Measurements from ENCODE around the gene SLX9.

The SLX9 gene

DNA sequence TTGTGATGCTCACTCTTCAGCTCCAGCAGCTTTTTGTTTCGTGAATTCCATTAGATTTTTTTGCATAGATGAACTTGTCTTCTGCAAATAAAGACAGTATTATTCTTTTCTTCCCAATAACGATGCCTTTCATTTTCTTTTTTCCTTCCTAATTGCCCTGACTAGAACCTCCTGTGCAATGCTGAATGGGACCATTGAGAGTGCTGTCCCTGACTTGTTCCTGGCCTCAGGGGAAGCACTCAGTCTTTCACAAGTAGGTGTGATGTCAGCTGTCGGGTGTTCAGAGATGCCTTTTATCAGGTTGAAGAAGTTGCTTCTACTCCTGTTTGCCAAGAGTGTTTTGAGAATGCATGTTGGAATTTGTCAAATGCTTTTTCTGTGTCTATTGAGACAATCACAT, 70.3 kb downstream of the SLX9 start:
- peaks cover 7% of the 10 kb centered on the region for H3K9me3 ChIP-seq (ENCODE audit: control insufficient read depth, low read length)
- H3K4me2 ChIP-seq (ENCODE audit: low read length, poor library complexity, severe bottlenecking): no peak overlapping the region
- H2AK5ac ChIP-seq (ENCODE audit: low read length, severe bottlenecking): no peak overlapping the region
- no peak overlapping the region for H3K27ac ChIP-seq (ENCODE audit: low read length, poor library complexity, severe bottlenecking)
- H2BK120ac ChIP-seq (ENCODE audit: low read depth, low read length): no peak overlapping the region
- no peak overlapping the region for H3K9ac ChIP-seq (ENCODE audit: low read length)
- no peak for DNase-seq
- no peak overlapping the region for H2BK5ac ChIP-seq (ENCODE audit: low read depth, low read length, poor library complexity, severe bottlenecking)
- H3K18ac ChIP-seq (ENCODE audit: low read depth in 1 of 2, low read length in 2 of 2): no peak overlapping the region
- no peak overlapping the region for H3K4ac ChIP-seq (ENCODE audit: low read depth in 1 of 2, low read length in 2 of 2)
- peaks cover 0 to 17% of the 10 kb centered on the region in 2 experiments for H3K27me3 ChIP-seq (ENCODE audit: control insufficient read depth in 1 of 2, insufficient read depth in 1 of 2, low read length in 2 of 2)
- H3K79me1 ChIP-seq (replicated peaks; ENCODE audit: low read length, poor library complexity, severe bottlenecking): no peaks in the 10 kb centered on the region
- no peak overlapping the region for H2AFZ ChIP-seq (ENCODE audit: low read depth, low read length)
- H3K4me3 ChIP-seq (ENCODE audit: insufficient read depth in 1 of 2, low read depth in 1 of 2, low read length in 2 of 2): no peak overlapping the region
- no peak overlapping the region for H4K8ac ChIP-seq (ENCODE audit: low read length)
- no peak overlapping the region for H3K23ac ChIP-seq (ENCODE audit: low read length in 2 of 2)
- no peak overlapping the region for H2BK12ac ChIP-seq (ENCODE audit: low read length in 2 of 2)
- WGBS: 85% methylated on average over 3 of the region's 3 CpGs
- no peak overlapping the region for H3K14ac ChIP-seq (ENCODE audit: low read length in 2 of 2)
- no peak overlapping the region for H2BK15ac ChIP-seq (ENCODE audit: low read depth, poor library complexity, severe bottlenecking)
- H3K4me1 ChIP-seq (ENCODE audit: control insufficient read depth, insufficient read depth, low read depth, low read length): peaks cover 32% of the 10 kb centered on the region
- no peaks in the 10 kb centered on the region for H3K36me3 ChIP-seq (ENCODE audit: control insufficient read depth in 1 of 2, insufficient read depth in 2 of 2, low read depth in 1 of 2, low read length in 2 of 2)
- H4K91ac ChIP-seq (ENCODE audit: low read length): no peak overlapping the region

DNA sequence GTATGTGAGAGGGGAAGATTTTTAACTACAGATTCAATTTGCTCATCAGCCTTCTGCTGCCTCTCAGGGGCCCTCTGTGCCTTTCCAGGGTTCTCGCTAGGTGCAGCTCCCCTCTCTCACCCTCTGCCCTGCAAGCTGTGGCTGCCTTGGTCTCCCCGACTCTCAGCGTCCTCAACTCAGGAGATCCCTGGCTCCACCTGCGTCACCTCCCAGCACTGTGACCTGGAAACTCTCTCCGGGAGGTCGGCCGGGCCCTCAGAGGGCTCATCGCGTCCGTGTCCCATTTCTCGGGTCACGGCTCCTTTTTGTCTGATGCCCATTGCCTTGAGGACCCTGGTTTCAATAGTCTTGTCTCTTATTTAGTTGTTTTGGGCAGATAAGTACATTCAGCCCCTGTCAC, 71.0 kb downstream of the SLX9 start:
- Histone ChIP-seq H3K27ac (ENCODE audit: low read length, poor library complexity, severe bottlenecking) (no peak overlapping the region), H2BK12ac (ENCODE audit: low read length in 2 of 2) (peak overlapping the region in 1 of 2 experiments; percentile 61), H3K27me3 (ENCODE audit: control insufficient read depth in 1 of 2, insufficient read depth in 1 of 2, low read length in 2 of 2) (peaks cover 0 to 22% of the 10 kb centered on the region in 2 experiments), H3K79me1 (replicated peaks; ENCODE audit: low read length, poor library complexity, severe bottlenecking) (no peaks in the 10 kb centered on the region), H3K36me3 (ENCODE audit: control insufficient read depth in 1 of 2, insufficient read depth in 2 of 2, low read depth in 1 of 2, low read length in 2 of 2) (no peaks in the 10 kb centered on the region), H2BK120ac (ENCODE audit: low read depth, low read length) (no peak overlapping the region), H2AFZ (ENCODE audit: low read depth, low read length) (no peak overlapping the region), H3K14ac (ENCODE audit: low read length in 2 of 2) (no peak overlapping the region), H3K23ac (ENCODE audit: low read length in 2 of 2) (no peak overlapping the region), H4K8ac (ENCODE audit: low read length) (no peak overlapping the region), H2AK5ac (ENCODE audit: low read length, severe bottlenecking) (peak overlapping the region; percentile 46), H2BK5ac (ENCODE audit: low read depth, low read length, poor library complexity, severe bottlenecking) (no peak overlapping the region), H3K9ac (ENCODE audit: low read length) (no peak overlapping the region), H3K4me2 (ENCODE audit: low read length, poor library complexity, severe bottlenecking) (no peak overlapping the region), H3K4me1 (ENCODE audit: control insufficient read depth, insufficient read depth, low read depth, low read length) (peaks cover 34% of the 10 kb centered on the region), H3K4ac (ENCODE audit: low read depth in 1 of 2, low read length in 2 of 2) (no peak overlapping the region), H3K18ac (ENCODE audit: low read depth in 1 of 2, low read length in 2 of 2) (no peak overlapping the region), H2BK15ac (ENCODE audit: low read depth, poor library complexity, severe bottlenecking) (no peak overlapping the region), H3K4me3 (ENCODE audit: insufficient read depth in 1 of 2, low read depth in 1 of 2, low read length in 2 of 2) (no peak overlapping the region), H3K9me3 (ENCODE audit: control insufficient read depth, low read length) (peaks cover 4% of the 10 kb centered on the region), H4K91ac (ENCODE audit: low read length) (no peak overlapping the region)
- WGBS: over 99% methylated on average over 10 of the region's 12 CpGs
- no peak for DNase-seq

DNA sequence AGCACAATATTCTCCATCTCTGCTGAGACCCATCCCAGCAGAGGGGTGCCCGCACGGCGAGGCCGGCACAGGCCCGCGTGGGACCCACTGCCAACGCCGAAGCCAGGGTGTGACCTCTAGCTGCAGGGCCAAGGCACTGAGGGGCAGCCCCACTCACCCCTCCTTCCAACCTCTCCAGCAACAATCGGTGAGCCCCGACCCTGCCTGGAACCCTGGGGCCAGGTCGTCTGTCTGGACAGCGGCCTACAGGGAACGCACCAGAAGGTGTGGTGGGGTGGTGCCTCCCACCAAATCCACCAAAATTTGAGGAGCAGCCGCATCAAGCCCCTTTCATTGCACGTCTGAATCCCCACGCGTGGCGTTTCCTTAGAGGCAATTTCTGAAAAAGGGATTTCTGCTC, 71.6 kb downstream of the SLX9 start:
- Histone ChIP-seq H3K4ac (ENCODE audit: low read depth in 1 of 2, low read length in 2 of 2) (no peak overlapping the region), H3K27me3 (ENCODE audit: control insufficient read depth in 1 of 2, insufficient read depth in 1 of 2, low read length in 2 of 2) (peaks cover 0 to 22% of the 10 kb centered on the region in 2 experiments), H3K36me3 (ENCODE audit: control insufficient read depth in 1 of 2, insufficient read depth in 2 of 2, low read depth in 1 of 2, low read length in 2 of 2) (no peaks in the 10 kb centered on the region), H3K23ac (ENCODE audit: low read length in 2 of 2) (no peak overlapping the region), H3K79me1 (replicated peaks; ENCODE audit: low read length, poor library complexity, severe bottlenecking) (no peaks in the 10 kb centered on the region), H3K27ac (ENCODE audit: low read length, poor library complexity, severe bottlenecking) (no peak overlapping the region), H3K14ac (ENCODE audit: low read length in 2 of 2) (no peak overlapping the region), H2BK5ac (ENCODE audit: low read depth, low read length, poor library complexity, severe bottlenecking) (no peak overlapping the region), H2AFZ (ENCODE audit: low read depth, low read length) (no peak overlapping the region), H2BK120ac (ENCODE audit: low read depth, low read length) (peak overlapping the region; percentile 75), H4K91ac (ENCODE audit: low read length) (peak overlapping the region; percentile 8), H3K4me1 (ENCODE audit: control insufficient read depth, insufficient read depth, low read depth, low read length) (peaks cover 37% of the 10 kb centered on the region), H2BK15ac (ENCODE audit: low read depth, poor library complexity, severe bottlenecking) (peak overlapping the region; percentile 29), H3K4me2 (ENCODE audit: low read length, poor library complexity, severe bottlenecking) (no peak overlapping the region), H3K18ac (ENCODE audit: low read depth in 1 of 2, low read length in 2 of 2) (peak overlapping the region in 1 of 2 experiments; percentile 22), H3K9me3 (ENCODE audit: control insufficient read depth, low read length) (peaks cover 3% of the 10 kb centered on the region), H2BK12ac (ENCODE audit: low read length in 2 of 2) (peak overlapping the region in 1 of 2 experiments; percentile 33), H3K4me3 (ENCODE audit: insufficient read depth in 1 of 2, low read depth in 1 of 2, low read length in 2 of 2) (no peak overlapping the region), H2AK5ac (ENCODE audit: low read length, severe bottlenecking) (peak overlapping the region; percentile 11), H3K9ac (ENCODE audit: low read length) (no peak overlapping the region), H4K8ac (ENCODE audit: low read length) (no peak overlapping the region)
- DNase-seq: no peak
- 96% methylated on average over 18 of the region's 18 CpGs for WGBS

DNA sequence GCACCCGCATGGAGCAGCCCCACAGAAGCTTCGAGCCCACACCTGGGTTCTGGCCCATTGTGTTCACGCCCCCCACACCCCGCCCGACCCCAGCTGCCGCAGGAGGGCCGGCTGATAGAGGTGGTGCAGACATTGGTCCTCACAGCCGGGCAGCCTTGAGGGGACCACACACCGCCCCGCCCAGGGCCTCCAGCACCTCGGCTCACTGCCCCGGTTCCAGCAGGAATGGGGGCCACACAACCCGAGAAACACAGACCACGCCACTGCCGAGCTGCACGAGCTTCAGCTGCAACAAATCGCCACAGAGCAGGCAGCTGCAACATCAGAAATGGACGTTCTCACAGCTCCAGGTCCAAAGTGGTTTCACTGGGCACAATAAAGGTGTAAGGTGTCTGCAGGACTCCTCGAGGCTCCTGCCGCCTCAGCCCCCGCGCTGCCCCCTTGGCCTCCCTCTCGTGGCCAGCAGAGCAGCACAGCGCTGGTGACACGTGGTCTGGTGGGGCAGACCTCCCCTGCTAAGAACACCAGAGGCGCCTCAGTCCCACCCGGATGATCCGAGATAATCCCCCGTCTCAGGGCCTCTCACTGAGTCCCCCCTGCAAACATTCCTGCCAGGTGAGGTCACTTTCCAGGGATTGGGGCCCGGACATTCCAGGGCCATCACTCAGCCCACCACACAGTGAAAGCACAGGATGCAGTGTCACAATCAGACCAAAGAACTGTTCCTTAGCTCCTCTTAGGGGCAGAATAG, 72.3 kb downstream of the SLX9 start:
- Histone ChIP-seq H3K4me3 (ENCODE audit: insufficient read depth in 1 of 2, low read depth in 1 of 2, low read length in 2 of 2) (peak overlapping the region in 1 of 2 experiments; percentile 56), H3K4me2 (ENCODE audit: low read length, poor library complexity, severe bottlenecking) (peak overlapping the region; percentile 49), H2BK5ac (ENCODE audit: low read depth, low read length, poor library complexity, severe bottlenecking) (peak overlapping the region; percentile 48), H3K36me3 (ENCODE audit: control insufficient read depth in 1 of 2, insufficient read depth in 2 of 2, low read depth in 1 of 2, low read length in 2 of 2) (no peaks in the 10 kb centered on the region), H3K27me3 (ENCODE audit: control insufficient read depth in 1 of 2, insufficient read depth in 1 of 2, low read length in 2 of 2) (peaks cover 0 to 16% of the 10 kb centered on the region in 2 experiments), H3K9ac (ENCODE audit: low read length) (peak overlapping the region; percentile 50), H3K4me1 (ENCODE audit: control insufficient read depth, insufficient read depth, low read depth, low read length) (peaks cover 42% of the 10 kb centered on the region), H2AK5ac (ENCODE audit: low read length, severe bottlenecking) (peak overlapping the region; percentile 11), H4K8ac (ENCODE audit: low read length) (peak overlapping the region; percentile 67), H3K27ac (ENCODE audit: low read length, poor library complexity, severe bottlenecking) (peak overlapping the region; percentile 91), H3K4ac (ENCODE audit: low read depth in 1 of 2, low read length in 2 of 2) (peak overlapping the region; percentile 50 to 56), H3K18ac (ENCODE audit: low read depth in 1 of 2, low read length in 2 of 2) (peak overlapping the region; percentile 14 to 22), H3K79me1 (replicated peaks; ENCODE audit: low read length, poor library complexity, severe bottlenecking) (no peaks in the 10 kb centered on the region), H2AFZ (ENCODE audit: low read depth, low read length) (peak overlapping the region; percentile 18), H3K14ac (ENCODE audit: low read length in 2 of 2) (peak overlapping the region in 1 of 2 experiments; percentile 19), H3K23ac (ENCODE audit: low read length in 2 of 2) (no peak overlapping the region), H3K9me3 (ENCODE audit: control insufficient read depth, low read length) (peaks cover 3% of the 10 kb centered on the region), H2BK12ac (ENCODE audit: low read length in 2 of 2) (peak overlapping the region; percentile 14 to 26), H2BK15ac (ENCODE audit: low read depth, poor library complexity, severe bottlenecking) (no peak overlapping the region), H4K91ac (ENCODE audit: low read length) (peak overlapping the region; percentile 20), H2BK120ac (ENCODE audit: low read depth, low read length) (peak overlapping the region; percentile 75)
- WGBS: 42% methylated on average over 30 of the region's 30 CpGs
- peak; percentile 93 for DNase-seq

Measured in mesenchymal stem cell (in vitro differentiated cells and primary cell).